ENCODE results near the gene LSM11. TPM values are rescaled to one million over a fixed set of nuclear protein-coding genes. Genes with fewer than 3 reads are reported as not detected.
A peak's percentile ranks its signal among the peaks of the same experiment; 100 is the strongest.

Gene LSM11
- total RNA-seq, 2 donors from 2014 or later, result 3.7 to 4.5 TPM

DNA sequence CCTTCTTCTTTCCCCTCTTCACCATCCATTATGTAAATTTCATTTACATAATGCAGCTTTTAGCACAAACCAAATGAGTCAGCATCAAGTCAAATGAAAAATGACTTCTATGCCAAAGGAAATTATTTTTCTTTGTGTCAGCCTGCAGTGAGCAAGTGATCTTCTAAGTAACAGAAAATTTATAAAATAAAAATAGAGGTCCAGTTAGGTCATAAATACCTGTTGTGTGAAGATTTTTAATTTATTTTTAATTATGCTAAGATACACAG lies 29.0 kb upstream of the LSM11 start:
- no peaks in the 10 kb centered on the region for H3K4me1 Mint-ChIP-seq
- Histone ChIP-seq H3K9me3 (ENCODE audit: control insufficient read depth, low read length) (no peaks in the 10 kb centered on the region), H3K9ac (ENCODE audit: extremely low read depth, low read length, poor library complexity, severe bottlenecking) (no peak overlapping the region), H3K4me3 (ENCODE audit: low read length) (no peak overlapping the region), H3K36me3 (ENCODE audit: control insufficient read depth, insufficient read depth, low read length) (no peaks in the 10 kb centered on the region), H3K27ac (ENCODE audit: low read depth, low read length) (no peak overlapping the region), H3K27me3 (ENCODE audit: control insufficient read depth, insufficient read depth, low read length, poor library complexity, severe bottlenecking) (no peaks in the 10 kb centered on the region), H3K4me1 (ENCODE audit: control insufficient read depth, insufficient read depth, low read length) (peaks cover 5% of the 10 kb centered on the region)
- H3K27ac Mint-ChIP-seq, result no peak overlapping the region
- no peaks in the 10 kb centered on the region for H3K9me3 Mint-ChIP-seq
- no peak for TF ChIP-seq CTCF (conservative IDR thresholded peaks at IDR 0.05)
- H3K4me3 Mint-ChIP-seq, result no peak overlapping the region
- H3K36me3 Mint-ChIP-seq (ENCODE audit: low read depth), result no peaks in the 10 kb centered on the region
- peaks cover 6% of the 10 kb centered on the region for H3K27me3 Mint-ChIP-seq (ENCODE audit: insufficient read depth)
- no peak for DNase-seq

GRCh38 chr5:157718519-157718918 lies 25.0 kb upstream of the LSM11 start:
- H3K27me3 ChIP-seq (ENCODE audit: control insufficient read depth, insufficient read depth, low read length, poor library complexity, severe bottlenecking), result no peaks in the 10 kb centered on the region
- H3K36me3 ChIP-seq (ENCODE audit: control insufficient read depth, insufficient read depth, low read length), result no peaks in the 10 kb centered on the region
- H3K4me3 ChIP-seq (ENCODE audit: low read length), result no peak overlapping the region
- H3K9me3 ChIP-seq (ENCODE audit: control insufficient read depth, low read length), result no peaks in the 10 kb centered on the region
- Mint-ChIP-seq H3K27ac (peak overlapping the region; percentile 76), H3K36me3 (ENCODE audit: low read depth) (no peaks in the 10 kb centered on the region), H3K27me3 (ENCODE audit: insufficient read depth) (peaks cover under 1% of the 10 kb centered on the region), H3K4me1 (no peaks in the 10 kb centered on the region), H3K4me3 (no peak overlapping the region), H3K9me3 (peaks cover 7% of the 10 kb centered on the region)
- peak; percentile 60 for DNase-seq
- 44 to 68% methylated on average over 3 to 4 of the region's 4 CpGs for WGBS, 2 experiments (ENCODE audit: insufficient coverage in 1 of 2, insufficient read length in 1 of 2)
- peaks cover 5% of the 10 kb centered on the region for H3K4me1 ChIP-seq (ENCODE audit: control insufficient read depth, insufficient read depth, low read length)
- no peak overlapping the region for H3K27ac ChIP-seq (ENCODE audit: low read depth, low read length)
- H3K9ac ChIP-seq (ENCODE audit: extremely low read depth, low read length, poor library complexity, severe bottlenecking), result no peak overlapping the region
- peak; percentile 68 for TF ChIP-seq CTCF (conservative IDR thresholded peaks at IDR 0.05)

DNA sequence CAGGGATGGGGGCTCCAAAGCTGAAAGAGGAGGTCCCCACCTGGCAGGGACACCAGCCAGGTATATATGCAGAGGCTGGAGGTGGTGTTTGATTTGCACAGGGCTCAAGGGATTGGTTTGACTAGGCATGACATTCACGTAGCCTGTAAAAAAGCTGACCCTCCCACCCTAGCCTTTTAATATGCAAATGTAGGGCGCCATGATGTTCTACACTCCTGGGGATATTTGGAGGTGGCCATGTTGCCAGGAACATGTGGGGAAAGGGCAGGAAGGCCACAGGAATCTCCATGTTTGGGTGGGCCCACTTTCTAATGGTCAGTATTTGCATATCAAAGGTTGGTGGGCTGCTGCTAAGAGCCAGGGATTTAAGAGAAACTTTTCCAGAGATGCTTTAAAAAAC lies 24.3 kb upstream of the LSM11 start:
- no peaks in the 10 kb centered on the region for H3K36me3 Mint-ChIP-seq (ENCODE audit: low read depth)
- peaks cover 7% of the 10 kb centered on the region for H3K9me3 Mint-ChIP-seq
- no peak for TF ChIP-seq CTCF (conservative IDR thresholded peaks at IDR 0.05)
- Histone ChIP-seq H3K27ac (ENCODE audit: low read depth, low read length) (no peak overlapping the region), H3K4me3 (ENCODE audit: low read length) (no peak overlapping the region), H3K36me3 (ENCODE audit: control insufficient read depth, insufficient read depth, low read length) (no peaks in the 10 kb centered on the region), H3K9me3 (ENCODE audit: control insufficient read depth, low read length) (no peaks in the 10 kb centered on the region), H3K4me1 (ENCODE audit: control insufficient read depth, insufficient read depth, low read length) (no peaks in the 10 kb centered on the region), H3K27me3 (ENCODE audit: control insufficient read depth, insufficient read depth, low read length, poor library complexity, severe bottlenecking) (no peaks in the 10 kb centered on the region), H3K9ac (ENCODE audit: extremely low read depth, low read length, poor library complexity, severe bottlenecking) (no peak overlapping the region)
- no peak overlapping the region for H3K27ac Mint-ChIP-seq
- H3K4me1 Mint-ChIP-seq, result no peaks in the 10 kb centered on the region
- peak; percentile 52 for DNase-seq
- 87 to 100% methylated on average over 1 to 2 of the region's 2 CpGs for WGBS, 2 experiments (ENCODE audit: insufficient coverage in 1 of 2, insufficient read length in 1 of 2)
- peaks cover 7% of the 10 kb centered on the region for H3K27me3 Mint-ChIP-seq (ENCODE audit: insufficient read depth)
- H3K4me3 Mint-ChIP-seq, result no peak overlapping the region

Data from endodermal cell (in vitro differentiated cells).